ENCODE results near the gene RERGL. TPM values are rescaled to one million over a fixed set of nuclear protein-coding genes. Genes with fewer than 3 reads are reported as not detected.

RERGL gene
- polyA plus RNA-seq, 1 donor (not counting 4 experiments of a cell fraction or from before 2014, with no cell fraction given): not detected

Other genes with a start within 250 kb of the RERGL start
- gene PIK3C2G, start 171.3 kb upstream of the RERGL start, polyA plus RNA-seq: 1.7 to 3.7 TPM (median 2.0 TPM) in 3 replicates